GM18508 (cell line): ENCODE data around the gene PRDM2.
"Not testable (repeated sequence)": the region's sequence is repeated elsewhere in the genome, so short reads cannot be mapped to it uniquely, and the experiment has no call there.

Experiments
- ATAC-seq: cut with Tn5 transposase; IDR thresholded peaks from one replicate; pipeline ENCODE4 v1.9.1; 2021; ENCODE audit warnings: moderate number of reproducible peaks; ENCODE audit not compliant: insufficient read depth, unreplicated experiment

Gene PRDM2

GRCh38 chr1:13699936-13700520, at the start of gene PRDM2:
TSS of gene PRDM2 (plus strand) at chr1:13700188. CDS start at chr1:13715606, 15,418 bp downstream.
- ATAC-seq: no peak

- no peak for ATAC-seq
These were observed 48.7 kb upstream of the PRDM2 start for GRCh38 chr1:13651279-13651678.

DNA sequence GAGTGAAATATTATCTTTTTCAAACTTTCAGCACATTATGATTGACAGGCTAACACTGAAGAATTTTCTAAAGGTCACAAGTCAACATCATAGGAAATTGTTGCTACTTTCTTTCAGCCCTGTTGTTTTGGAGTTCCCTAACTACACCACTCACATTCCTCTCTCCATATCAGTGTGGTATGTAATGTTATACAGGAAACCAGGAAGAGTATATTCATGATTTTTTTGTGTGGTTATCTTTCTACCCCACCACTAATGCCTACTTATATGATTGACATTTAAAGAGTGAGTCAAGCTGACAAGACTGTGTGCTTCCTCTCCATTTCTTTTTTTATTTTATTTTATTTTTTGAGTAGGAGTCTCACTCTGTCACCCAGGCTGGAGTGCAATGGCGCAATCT, 47.8 kb upstream of the PRDM2 start:
- ATAC-seq: no peak

GRCh38 chr1:13661539-13661938, 38.4 kb upstream of the PRDM2 start:
- no peak for ATAC-seq

DNA sequence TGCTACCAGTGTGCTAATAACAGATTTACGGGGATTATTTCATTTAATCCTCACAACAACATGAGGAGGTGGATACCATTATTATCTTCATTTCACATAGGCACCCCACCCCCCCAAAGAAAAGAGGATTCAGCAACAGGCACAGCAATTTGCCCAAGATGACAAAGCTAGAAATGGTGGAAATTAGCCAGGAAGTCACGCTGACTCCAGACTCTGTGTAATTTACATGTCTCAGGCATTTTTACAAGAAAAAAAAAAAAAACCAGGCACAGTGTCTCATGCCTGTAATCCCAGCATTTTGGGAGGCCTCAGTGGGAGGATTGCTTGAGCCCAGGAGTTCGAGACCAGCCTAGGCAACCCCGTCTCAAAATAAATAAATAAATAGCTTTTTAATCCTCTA, 37.5 kb upstream of the PRDM2 start:
- ATAC-seq: no peak

DNA sequence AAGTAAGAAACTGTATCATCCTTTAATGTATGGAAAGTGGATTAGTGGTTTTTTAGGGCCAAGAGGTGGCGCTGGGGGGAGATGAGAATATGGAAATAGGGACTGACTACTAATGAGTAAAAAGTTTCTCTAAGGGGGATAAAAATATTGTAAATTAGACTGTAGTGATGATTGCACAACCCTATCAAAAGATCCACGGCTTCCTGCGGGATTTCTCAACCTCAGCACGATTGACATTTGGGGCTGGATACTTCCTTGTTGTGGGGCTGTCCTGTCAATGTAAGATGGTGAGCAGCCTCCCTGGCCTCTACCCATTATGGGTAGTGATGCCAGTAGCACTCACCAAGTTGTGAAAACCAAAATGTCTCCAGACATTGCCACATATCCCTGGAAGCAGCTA, 36.0 kb upstream of the PRDM2 start:
- no peak for ATAC-seq

DNA sequence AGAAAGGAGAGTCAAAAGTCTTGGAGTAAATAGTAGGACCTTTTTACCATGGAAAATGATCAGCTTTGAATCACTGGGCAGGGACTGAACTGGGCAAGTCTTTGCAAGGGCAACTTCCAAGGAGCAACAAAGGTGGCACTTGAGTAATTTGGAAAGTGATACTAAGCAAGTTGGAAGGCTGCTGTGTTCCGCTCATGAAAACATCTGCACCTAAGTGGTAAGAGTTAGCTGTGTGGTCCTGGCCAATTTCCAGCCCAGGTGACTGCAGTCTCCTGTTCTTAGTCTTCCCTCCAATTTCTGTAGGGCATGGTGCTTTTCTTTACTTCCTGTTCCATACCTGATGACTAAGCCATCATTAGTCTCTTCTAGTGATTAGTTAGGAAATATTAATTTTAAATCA, 35.5 kb upstream of the PRDM2 start:
- ATAC-seq: no peak

- no peak for ATAC-seq
These were observed 33.7 kb upstream of the PRDM2 start for GRCh38 chr1:13666317-13666716.

DNA sequence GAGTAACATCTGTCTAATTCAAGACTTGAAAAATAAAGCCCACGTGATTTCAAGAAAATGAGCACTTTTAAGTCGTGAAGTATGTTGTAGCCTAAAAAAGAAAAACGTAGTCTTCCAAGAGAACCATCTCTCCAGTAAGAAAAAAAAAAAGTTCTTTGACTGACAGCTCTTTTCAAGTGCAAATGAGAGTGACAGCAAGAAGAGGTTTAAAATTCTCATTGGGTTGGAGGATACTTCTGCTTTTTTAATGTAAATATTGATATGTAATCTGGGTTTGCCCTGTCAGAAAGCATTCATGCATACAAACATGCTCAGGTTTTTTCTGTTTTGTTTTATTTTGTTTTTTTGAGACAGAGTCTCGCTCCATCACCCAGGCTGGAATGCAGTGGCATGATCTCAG, 32.3 kb upstream of the PRDM2 start:
- no peak for ATAC-seq

- no peak for ATAC-seq
These were observed 25.6 kb upstream of the PRDM2 start for GRCh38 chr1:13674377-13674776.

GRCh38 chr1:13675151-13675651, 24.8 kb upstream of the PRDM2 start:
- ATAC-seq: no peak

DNA sequence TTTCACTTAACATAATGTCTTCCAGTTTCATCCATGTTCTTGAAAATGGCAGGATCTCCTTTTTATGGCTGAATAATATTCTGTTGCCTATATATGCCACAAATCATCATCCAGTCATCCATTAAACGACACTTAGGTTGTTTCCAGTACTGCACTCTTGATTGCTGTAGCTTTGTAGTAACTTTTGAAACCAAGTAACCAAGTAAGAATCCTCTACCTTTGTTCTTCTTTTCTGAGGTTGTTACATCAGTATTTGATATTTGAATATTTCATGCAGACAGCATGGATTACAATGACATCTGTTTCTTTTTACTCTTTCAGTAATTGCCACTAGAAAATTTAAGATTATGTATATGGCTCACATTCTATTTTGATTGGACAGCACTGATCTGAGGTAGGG, 22.1 kb upstream of the PRDM2 start:
- no peak for ATAC-seq

- ATAC-seq: no peak
These were observed 20.3 kb upstream of the PRDM2 start for GRCh38 chr1:13679651-13680050.

DNA sequence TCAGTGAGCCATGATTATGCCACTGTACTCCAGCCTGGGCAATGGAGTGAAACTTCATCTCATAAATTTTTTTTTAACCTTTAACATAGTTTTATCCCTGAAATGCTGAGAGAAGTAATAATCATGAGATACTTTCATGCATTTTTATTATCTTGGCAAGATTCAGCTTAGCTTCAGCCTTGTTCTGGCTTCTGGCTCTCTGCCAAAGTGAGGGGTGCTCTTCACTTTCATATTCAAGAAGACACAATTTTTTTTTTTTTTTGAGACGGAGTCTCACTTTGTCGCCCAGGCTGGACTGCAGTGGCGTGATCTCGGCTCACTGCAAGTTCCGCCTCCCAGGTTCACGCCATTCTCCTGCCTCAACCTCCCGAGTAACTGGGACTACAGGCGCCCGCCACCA, 19.4 kb upstream of the PRDM2 start:
- not testable (repeated sequence) for ATAC-seq

DNA sequence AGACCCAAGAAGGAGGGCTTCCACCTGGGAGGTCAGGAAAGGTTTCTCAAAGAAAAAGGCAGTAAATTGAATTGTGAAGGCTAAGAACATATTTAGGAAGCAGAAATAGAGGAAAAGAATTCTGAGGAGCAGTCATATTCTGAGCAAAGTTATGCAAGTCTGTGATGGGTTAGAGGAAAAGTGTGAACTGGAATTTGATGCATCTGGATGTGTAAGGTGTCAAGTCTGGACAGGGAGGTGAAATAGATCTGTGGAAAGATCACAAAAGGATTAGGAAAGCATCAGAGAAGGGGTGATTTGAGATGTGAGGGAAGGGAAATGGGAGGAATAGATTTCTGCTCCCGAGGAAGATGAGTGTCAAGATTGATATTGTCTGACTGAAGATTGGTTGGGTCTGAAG, 18.1 kb upstream of the PRDM2 start:
- ATAC-seq: no peak

- ATAC-seq: no peak
These were observed 17.5 kb upstream of the PRDM2 start for GRCh38 chr1:13682444-13682843.

- no peak for ATAC-seq
These were observed 16.8 kb upstream of the PRDM2 start for GRCh38 chr1:13683206-13683605.

GRCh38 chr1:13687151-13687715, 12.8 kb upstream of the PRDM2 start:
- ATAC-seq: no peak

GRCh38 chr1:13693094-13693493, 6.9 kb upstream of the PRDM2 start:
- ATAC-seq: not testable (repeated sequence)

GRCh38 chr1:13694886-13695684, 4.9 kb upstream of the PRDM2 start:
- ATAC-seq: no peak

GRCh38 chr1:13697738-13698137, 2.2 kb upstream of the PRDM2 start:
- ATAC-seq: no peak

DNA sequence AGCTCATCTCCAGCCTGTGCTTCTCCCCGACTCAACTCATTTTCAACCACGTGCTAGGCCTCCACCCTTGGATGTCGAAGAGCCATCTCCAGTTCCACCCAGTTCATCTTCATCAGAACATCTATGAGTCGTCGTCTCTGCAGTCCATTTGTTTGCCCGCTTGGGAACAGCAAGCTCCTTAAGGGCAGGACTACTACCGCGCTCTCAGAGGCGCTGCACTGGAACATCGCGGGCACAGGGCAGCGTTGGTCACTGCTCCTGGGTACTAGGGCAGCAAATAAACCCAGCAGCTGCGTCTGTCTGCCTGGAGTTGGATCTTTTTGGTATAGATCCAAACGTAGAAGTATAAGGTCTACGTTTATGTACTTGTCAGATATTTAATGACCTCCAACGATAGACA, 478 bp upstream of the PRDM2 start:
- no peak for ATAC-seq
